IPS-NIHi7 (cell line): ENCODE measurements around the gene SNAP47.

Experiments
- DNase-seq: peaks from one replicate; pipeline ENCODE4 v3.0.0; 2012; ENCODE audit warnings: mixed read lengths; ENCODE audit errors: extremely low spot score

The SNAP47 gene

DNA sequence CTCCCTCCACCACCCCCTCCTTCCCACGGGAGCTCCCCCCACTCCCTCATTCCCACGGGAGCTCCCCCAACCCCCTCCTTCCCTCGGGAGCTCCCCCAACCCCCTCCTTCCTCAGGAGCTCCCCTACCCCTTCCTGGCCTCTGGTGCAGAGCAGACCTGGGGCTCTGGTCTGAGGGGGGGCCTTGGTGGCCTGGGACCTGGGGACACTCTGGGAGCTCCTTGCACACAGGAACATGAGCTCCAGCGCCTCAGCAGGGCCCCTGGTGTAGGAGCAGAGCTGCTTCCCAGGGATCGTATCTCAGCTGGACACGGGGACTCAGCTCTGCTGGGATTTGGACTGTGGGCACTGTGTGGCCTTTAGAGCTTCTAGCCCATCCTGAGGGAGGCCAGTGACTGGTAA is 60.5 kb downstream of the SNAP47 start:
- DNase-seq = peak; percentile 6

DNA sequence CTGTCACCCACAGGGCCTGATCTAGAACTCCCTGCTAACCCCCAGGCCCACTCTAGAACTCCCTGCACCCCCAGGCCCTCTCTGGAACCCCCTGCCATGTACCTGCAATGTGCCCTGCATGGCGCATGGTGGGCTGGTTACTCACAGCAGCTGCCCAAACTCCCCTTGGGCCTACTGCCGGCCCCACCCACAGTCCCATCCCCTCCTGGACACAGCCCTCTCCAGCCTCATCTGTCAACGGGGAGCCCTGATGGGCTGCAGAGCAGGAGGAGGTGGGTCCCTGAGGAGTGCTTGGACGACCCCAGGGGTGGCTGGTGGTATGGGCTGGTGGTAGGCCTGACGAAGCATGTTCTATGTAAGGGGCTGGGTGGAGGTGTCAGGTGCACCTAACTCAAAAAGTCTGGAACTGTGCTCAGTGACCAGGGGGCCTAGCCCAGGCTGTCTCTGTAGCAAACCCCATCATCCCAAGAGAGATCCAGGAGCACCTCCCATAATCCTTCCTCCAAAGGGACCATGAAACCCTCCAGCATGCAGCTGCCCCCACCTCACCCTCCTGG is 61.2 kb downstream of the SNAP47 start:
- peak; percentile 5 for DNase-seq

DNA sequence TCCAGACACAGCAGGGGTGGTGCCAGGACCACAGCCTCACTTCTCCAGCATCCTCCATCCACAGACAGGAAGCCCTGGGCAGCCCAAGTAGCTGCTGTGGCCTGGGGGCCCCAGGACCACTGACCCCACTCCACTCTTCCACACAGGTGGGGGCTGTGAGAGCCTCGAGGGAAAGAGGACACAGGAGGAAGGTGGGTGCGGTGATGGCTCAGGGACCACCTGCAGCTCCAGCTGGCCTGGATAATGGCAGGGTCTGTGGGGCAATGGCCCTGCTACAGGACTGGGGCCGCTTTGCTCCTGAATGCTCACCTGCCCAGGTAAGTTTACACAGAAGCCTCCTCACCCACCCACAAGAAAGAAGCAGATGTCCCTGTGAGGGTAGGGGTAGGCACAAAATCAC is 61.9 kb downstream of the SNAP47 start:
- DNase-seq = no peak

DNA sequence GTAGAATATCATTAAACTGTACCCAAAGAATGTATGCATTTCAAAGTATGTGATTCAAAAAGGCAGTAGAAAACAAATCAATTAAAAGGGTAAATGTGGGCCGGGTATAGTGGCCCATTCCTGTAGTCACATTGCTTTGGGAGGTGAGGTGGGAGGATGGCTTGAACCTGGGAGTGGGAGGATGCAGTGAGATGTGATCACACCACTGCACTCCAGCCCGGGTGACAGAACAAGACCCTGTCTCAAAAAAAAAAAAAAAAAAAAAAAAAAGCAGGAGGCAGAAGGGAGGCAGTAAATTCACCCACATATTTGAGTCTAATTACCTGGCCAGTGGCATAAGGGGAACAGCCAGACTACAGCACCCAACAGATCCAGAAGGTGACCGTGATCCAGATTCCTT is 62.4 kb downstream of the SNAP47 start:
- DNase-seq = no peak

DNA sequence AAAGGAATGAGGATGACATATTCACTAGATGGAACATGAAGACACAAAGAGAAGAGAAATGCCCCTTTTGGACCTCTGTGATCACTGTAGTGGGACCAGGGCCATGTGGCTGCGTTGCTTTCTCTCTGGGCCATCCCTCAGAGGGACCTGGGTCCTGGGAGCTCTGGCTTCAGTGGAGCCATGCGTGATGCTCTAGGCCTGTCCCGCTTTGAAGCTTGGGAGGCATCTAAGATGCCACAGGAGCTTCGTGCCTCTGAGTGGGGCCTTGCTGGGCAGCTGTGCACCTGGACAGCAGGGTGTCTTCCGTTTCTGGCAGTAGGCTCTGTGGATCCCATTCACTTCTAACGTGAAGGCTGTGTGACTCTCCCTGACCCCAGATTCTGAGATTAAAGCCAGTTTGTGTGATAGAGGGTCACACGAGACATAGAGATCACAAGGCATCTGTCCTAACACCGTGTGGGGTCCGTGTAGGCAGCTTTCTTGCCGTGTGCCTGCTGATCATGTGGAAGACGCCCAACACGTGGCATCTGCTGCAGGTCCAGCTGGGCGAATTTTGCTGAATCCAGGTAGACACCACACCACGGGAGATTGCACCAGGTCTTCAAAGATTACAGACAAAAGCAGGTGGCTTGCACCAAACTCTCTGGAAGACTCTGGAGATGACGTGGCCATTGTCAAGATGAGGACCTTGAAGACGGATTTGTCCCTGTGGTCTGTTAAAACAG is 63.0 kb downstream of the SNAP47 start:
- DNase-seq = no peak

DNA sequence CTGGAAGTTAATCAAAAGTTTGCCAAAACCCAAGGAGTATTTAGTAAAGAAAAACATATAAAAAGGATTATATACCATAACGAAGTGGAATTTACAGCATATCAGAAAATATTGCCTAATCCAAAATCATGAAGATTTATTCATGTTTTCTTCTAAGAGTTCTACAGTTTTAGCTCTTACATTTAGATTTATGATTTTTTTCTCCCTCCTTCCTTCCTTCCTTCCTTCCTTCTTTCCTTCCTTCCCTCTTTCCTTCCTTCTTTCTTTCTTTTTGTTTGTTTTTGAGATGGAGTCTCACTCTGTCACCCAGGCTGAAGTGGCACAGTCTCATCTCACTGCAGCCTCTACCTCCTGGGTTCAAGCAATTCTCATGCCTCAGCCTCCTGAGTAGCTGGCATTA is 64.5 kb downstream of the SNAP47 start:
- no peak for DNase-seq

DNA sequence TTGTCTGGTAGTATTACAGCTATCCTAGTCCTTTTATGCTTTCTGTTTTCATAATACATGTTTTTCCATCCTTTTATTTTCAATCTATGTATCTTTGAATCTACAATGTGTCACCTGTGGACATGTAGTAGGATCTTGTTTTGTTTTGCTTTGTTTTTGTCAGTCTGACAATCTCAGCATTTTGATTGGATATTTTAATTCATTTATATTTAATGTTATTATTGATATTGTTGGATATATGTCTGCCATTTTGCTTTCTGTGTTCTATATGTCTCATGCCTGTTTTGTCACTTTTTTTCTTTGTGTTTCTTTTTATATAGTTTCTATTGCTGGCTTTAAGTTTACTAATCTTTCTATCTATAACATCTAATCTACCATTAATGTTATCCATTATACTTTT is 68.7 kb downstream of the SNAP47 start:
- no peak for DNase-seq

DNA sequence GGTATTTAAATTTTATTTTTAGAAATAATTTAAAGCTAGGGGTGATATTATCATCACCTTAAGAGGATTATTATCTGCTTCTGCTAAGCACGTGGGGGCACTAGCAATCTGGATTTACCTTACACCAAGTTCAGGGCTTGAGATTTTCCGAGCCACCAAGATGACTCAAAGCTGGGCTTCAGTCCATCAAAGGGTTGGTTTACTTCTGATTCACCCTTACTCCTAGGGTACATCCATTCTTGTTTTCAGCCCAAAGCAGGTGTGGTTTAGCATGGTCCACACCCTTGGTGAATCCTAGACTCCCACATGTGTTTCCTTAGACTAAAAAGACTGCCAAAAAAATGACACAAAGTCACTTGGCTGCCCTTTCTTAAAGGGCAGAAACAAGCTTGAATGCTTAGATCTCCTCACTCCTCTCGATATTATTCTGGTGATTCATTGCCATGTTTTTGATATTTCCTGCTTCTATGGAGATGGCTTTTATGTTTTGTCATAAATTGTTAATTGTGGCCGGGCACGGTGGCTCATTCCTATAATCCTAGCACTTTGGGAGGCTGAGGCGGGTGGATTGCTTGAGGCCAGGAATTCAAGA is 70.5 kb downstream of the SNAP47 start:
- DNase-seq = no peak

DNA sequence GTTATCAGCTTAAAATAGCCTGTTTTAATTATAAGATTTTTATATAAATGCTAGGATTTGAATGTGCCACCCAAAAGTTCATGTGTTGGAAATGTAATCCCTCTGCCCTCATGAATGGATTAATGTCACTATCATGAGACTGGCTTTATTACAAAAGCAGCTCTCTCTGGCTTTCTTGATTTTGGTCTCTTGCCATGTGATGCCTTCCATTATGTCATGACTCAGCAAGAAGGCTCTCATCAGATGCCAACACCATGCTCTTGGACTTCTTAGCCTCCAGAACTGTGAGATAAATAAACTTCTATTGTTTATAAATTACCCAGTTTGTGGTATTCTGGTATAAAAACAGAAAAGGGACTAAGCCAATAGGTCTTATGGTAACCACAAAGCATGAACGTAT is 73.3 kb downstream of the SNAP47 start:
- DNase-seq = no peak

DNA sequence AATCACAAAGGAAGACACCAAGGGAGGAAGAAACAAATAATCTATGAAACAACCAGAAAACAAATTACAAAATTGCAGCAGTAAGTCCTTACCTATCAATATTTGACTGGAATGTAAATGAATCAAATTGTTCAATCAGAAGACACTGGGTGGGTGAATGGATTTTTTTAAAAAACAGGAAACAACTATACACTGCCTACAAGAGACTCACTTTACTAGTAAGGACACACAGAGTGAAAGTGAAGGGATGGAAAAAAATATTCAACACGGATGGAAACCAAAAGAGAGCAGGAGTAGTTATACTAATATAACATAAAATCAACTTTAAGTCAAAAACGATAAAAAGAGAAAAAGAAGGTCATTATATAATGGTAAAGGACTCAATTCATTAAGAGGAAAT is 73.8 kb downstream of the SNAP47 start:
- DNase-seq = no peak

DNA sequence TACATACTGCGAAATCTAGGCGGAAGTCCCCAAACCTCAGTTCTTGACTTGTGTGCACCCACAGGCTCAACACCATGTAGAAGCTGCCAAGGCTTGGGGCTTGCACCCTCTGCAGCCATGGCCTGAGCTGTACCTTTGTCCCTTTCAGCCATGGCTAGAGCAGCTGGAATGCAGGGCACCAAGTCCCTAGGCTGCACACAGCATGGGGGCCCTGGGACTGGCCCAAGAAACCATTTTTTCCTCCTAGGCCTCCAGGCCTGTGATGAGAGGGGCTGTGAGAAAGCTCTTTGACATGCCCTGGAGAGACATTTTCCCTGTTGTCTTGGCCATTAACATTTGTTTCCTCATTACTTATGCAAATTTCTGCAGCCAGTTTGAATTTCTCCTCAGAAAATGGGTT is 78.7 kb downstream of the SNAP47 start:
- DNase-seq = no peak

DNA sequence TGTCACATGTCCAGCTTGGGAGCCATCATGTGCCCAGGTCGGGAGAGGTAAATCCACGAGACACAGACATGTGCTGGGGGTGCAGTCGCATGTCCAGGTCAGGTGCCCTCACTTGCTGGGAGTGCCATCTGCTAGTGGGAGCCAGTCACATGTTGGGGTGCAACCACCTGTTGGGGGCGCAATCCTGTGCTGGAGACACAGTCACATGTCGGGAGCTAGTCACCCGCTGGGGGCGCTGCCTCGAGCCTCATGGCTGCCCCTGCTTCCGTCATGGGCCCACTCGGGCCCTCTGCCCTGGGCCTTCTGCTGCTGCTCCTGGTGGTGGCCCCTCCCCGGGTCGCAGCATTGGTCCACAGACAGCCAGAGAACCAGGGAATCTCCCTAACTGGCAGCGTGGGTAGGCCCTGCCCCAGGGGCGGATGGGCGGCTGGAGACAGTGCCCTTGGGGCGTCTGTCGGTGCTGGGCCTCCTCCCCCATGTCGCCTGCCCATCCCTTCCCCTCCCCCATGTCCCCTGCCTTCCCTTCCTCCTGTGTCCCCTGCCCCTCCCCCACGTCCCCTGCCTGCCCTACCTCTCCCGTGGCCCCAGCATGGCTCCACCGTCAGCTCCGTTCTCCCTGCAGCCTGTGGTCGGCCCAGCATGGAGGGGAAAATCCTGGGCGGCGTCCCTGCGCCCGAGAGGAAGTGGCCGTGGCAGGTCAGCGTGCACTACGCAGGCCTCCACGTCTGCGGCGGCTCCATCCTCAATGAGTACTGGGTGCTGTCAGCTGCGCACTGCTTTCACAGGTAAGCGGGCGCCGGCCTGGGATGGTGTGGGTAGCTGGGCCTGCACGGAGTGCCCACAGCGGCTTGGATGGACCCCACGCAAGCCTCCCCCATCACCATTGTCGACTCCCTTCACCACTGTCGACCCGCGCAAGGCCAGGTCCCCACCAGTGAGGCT is 80.5 kb downstream of the SNAP47 start, which contains the start of gene PRSS38:
Gene PRSS38 (plus strand): TSS at position 208 of the 942 bp plus-strand sequence. CDS start 42 bp downstream, at position 250.
- no peak for DNase-seq

DNA sequence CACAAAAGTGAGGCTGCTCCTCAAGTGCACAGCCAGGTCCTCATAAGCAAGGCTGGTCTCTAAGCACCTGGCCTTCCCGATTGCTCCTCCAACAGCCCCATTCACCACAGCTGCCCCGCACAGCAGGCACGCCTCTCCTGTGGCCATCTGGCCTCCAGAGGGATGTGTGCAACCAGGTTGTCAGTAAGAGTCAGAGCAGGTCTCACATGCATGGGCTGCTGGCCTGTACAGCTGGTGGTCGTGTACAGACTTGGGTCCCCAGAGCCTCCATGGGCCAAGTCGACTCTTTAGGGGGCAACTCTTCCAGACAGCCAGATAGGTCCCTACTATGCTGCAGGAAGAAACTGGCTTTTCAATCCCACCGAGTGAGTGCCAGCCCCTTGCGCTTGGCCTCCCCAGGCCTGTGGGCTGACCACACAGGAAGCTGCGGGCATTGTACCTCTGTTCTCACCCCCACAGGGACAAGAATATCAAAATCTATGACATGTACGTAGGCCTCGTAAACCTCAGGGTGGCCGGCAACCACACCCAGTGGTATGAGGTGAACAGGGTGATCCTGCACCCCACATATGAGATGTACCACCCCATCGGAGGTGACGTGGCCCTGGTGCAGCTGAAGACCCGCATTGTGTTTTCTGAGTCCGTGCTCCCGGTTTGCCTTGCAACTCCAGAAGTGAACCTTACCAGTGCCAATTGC is 81.7 kb downstream of the SNAP47 start:
- DNase-seq = no peak

DNA sequence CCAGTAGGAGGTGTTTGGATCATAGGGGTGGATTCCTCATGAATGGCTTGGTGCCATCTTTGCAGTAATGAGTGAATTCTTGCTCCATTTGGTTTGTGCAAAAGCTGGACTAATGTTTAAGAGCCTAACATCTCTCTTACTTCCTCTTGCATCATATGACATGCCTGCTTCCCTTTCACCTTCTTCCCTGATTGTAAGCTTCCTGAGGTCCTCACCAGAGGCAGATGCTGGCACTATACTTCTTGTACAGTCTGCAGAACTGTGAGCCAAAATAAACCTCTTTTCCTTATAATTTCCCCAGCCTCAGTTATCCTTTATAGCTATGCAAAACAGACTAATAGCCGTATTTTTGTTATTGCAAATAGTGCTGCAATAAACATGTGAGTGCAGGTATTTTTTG is 88.3 kb downstream of the SNAP47 start:
- DNase-seq = no peak

DNA sequence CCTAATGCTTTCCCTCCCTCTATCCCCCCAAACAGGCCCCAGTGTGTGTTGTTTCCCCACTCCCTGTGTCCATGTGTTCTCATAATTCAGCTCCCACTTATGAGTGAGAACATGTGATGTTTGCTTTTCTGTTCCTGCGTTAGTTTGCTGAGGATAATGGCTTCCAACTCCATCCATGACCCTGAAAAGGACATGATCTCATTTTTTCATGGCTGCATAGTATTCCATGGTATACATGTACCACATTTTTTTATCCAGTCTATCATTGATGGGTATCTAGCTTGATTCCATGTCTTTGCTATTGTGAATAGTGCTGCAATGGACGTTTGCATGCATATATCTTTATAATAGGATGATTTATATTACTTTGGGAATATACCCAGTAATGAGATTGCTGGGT is 89.0 kb downstream of the SNAP47 start:
- no peak for DNase-seq

DNA sequence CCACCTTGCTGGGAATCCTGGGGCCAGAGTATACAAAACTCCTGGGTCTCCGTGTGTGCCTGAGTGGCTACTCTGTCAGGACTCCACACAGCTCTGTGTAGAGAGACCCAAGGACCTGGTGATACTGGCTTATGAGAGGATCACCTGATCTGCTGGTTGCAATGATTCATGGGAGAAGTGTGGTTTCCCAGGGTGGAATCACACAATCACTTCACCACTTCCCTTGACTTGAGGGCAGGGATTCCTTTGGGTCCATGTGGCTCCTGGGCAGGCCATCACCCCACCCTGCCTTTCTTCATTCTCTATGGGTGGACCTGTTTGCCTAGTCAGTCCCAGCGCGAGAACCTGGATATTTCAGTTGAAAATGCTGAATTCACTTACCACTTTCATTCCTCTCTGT is 93.6 kb downstream of the SNAP47 start:
- DNase-seq = no peak
